HepG2 (cell line): ENCODE measurements around the gene CEBPB. TPM values are rescaled to one million over a fixed set of nuclear protein-coding genes. Genes with fewer than 3 reads are reported as not detected.

Experiments
- ATAC-seq: fragments of 200-7000 bp; cut with Tn5 transposase; 3 replicates; pipeline ENCODE4 v1.9.1; 2020; ENCODE audit warnings: mild to moderate bottlenecking, moderate library complexity
- BruUV-seq: library from RNA; stranded (reverse); fragments of 400-500 nt; replicated peaks from 2 replicates; lab custom pipeline; 2021; lab: Mats Ljungman, UMichigan
- CTCF ChIA-PET: fragments of 300-600 bp; formaldehyde crosslinking; extraction: SDS; loops from one replicate; lab custom pipeline; 2021; ENCODE audit warnings: low total read pairs, inconsistent platforms, low intra/inter-chr PET ratio; lab: Yijun Ruan, JAX
- POLR2A ChIA-PET: fragments of 350-600 bp; sonication (Branson Sonifier 250); formaldehyde crosslinking; loops from one replicate; lab custom pipeline; 2020; ENCODE audit warnings: antibody characterized with exemption, inconsistent platforms; lab: Yijun Ruan, JAX
- DNase-seq: peaks from one replicate; pipeline ENCODE4 v3.0.0-alpha.2; 2015; ENCODE audit warnings: low spot score
- FAIRE-seq: peaks from 3 replicates; lab custom pipeline; 2011; peaks lifted over from hg19 to GRCh38; lab: Jason Lieb, UNC
- H2AFZ ChIP-seq: one replicate; pipeline ENCODE4 v1.6.1; 2011; ENCODE audit warnings: low read length, inconsistent platforms
- H3K27ac ChIP-seq: fragments of 300-600 bp; 3 replicates; pipeline ENCODE4 v1.8.0; 2011; ENCODE audit warnings: mixed run types, mild to moderate bottlenecking, mixed read lengths, low read length, inconsistent platforms; ENCODE audit not compliant: insufficient read depth; ENCODE audit errors: extremely low read length
- H3K27me3 ChIP-seq, 2 experiments: fragments of 200-600 bp in 1 of 2; 2 replicates in 1 of 2; 3 replicates in 1 of 2; pipeline versions ENCODE4 v1.6.0 to v1.8.0; 2011; ENCODE audit warnings: low read length in 2 of 2, mild to moderate bottlenecking in 2 of 2, moderate library complexity in 2 of 2, inconsistent platforms in 1 of 2; ENCODE audit not compliant: insufficient read depth in 2 of 2, control insufficient read depth in 1 of 2
- H3K36me3 ChIP-seq, 2 experiments: fragments of 200-600 bp in 1 of 2; replicated peaks in 1 of 2; 2 replicates in 1 of 2; 3 replicates in 1 of 2; pipeline versions ENCODE4 v1.5.1 to v1.8.0; 2011; ENCODE audit warnings: low read length in 2 of 2, inconsistent platforms in 1 of 2; ENCODE audit not compliant: insufficient read depth in 2 of 2, control insufficient read depth in 1 of 2
- H3K4me1 ChIP-seq: 2 replicates; pipeline ENCODE4 v1.5.1; 2012; ENCODE audit warnings: low read length, inconsistent platforms; ENCODE audit not compliant: insufficient read depth
- H3K4me2 ChIP-seq: 2 replicates; pipeline ENCODE4 v1.6.0; 2011; ENCODE audit warnings: low read depth, low read length, inconsistent platforms
- H3K4me3 ChIP-seq, 3 experiments: fragments of 200-600 bp in 1 of 3; sonication (generic), shearing (Covaris generic) in 1 of 3; replicated peaks in 1 of 3; 2 replicates each; pipeline ENCODE4 v1.5.1; 2011 to 2016; ENCODE audit warnings: low read length in 3 of 3, inconsistent platforms in 2 of 3, low read depth in 2 of 3, mild to moderate bottlenecking in 2 of 3, control low read depth in 1 of 3, mixed read lengths in 1 of 3; ENCODE audit not compliant: insufficient read depth in 1 of 3
- H3K79me2 ChIP-seq: one replicate; pipeline ENCODE4 v1.6.1; 2011; ENCODE audit warnings: low read length, inconsistent platforms; ENCODE audit not compliant: insufficient read depth
- H3K9ac ChIP-seq: 2 replicates; pipeline ENCODE4 v1.6.0; 2011; ENCODE audit warnings: mild to moderate bottlenecking, low read depth, low read length, inconsistent platforms; ENCODE audit not compliant: insufficient read depth
- H3K9me3 ChIP-seq: 2 replicates; pipeline ENCODE4 v1.5.1; 2012; ENCODE audit warnings: mild to moderate bottlenecking, low read length
- H4K20me1 ChIP-seq: 2 replicates; pipeline ENCODE4 v1.6.0; 2011; ENCODE audit warnings: inconsistent platforms, mild to moderate bottlenecking, low read length, moderate library complexity; ENCODE audit not compliant: insufficient read depth
- ASH2L ChIP-seq: fragments of 300-600, 200-600 bp; sonication (generic); IDR thresholded peaks from 2 replicates; pipeline ENCODE4 v1.7.0; 2017; ENCODE audit warnings: low read depth, mild to moderate bottlenecking, moderate library complexity, mixed read lengths, low read length; ENCODE audit not compliant: insufficient read length
- DNMT1 ChIP-seq: sonication (generic); formaldehyde crosslinking; IDR thresholded peaks from 2 replicates; pipeline ENCODE4 v1.5.1; 2020; ENCODE audit warnings: mild to moderate bottlenecking, missing genetic modification reagents
- NFATC3 ChIP-seq: sonication (generic); formaldehyde crosslinking; IDR thresholded peaks from 2 replicates; pipeline ENCODE4 v1.5.1; 2020; ENCODE audit warnings: mild to moderate bottlenecking, missing genetic modification reagents
- NR2F6 ChIP-seq, 2 experiments: IDR thresholded peaks; 2 replicates each; pipeline ENCODE4 v1.6.1; 2016; ENCODE audit warnings: antibody characterized with exemption in 1 of 2, mild to moderate bottlenecking in 1 of 2
- NRL ChIP-seq: sonication (generic); formaldehyde crosslinking; IDR thresholded peaks from 2 replicates; pipeline ENCODE4 v1.5.0; 2020; ENCODE audit warnings: missing genetic modification reagents, mild to moderate bottlenecking, moderate library complexity, borderline replicate concordance
- PHB2 ChIP-seq: fragments of 450-650 bp; IDR thresholded peaks from 2 replicates; pipeline ENCODE4 v1.6.1; 2018; ENCODE audit not compliant: partially characterized antibody
- POLR2G ChIP-seq: fragments of 200-400 bp; formaldehyde crosslinking; IDR thresholded peaks from 2 replicates; pipeline ENCODE4 v1.6.1; 2018; ENCODE audit warnings: mild to moderate bottlenecking, low read depth, low read length, moderate library complexity
- RFXAP ChIP-seq: sonication (generic); formaldehyde crosslinking; IDR thresholded peaks from 2 replicates; pipeline ENCODE4 v1.4.0; 2020; ENCODE audit warnings: missing genetic modification reagents, borderline replicate concordance
- SAP130 ChIP-seq: IDR thresholded peaks from 2 replicates; pipeline ENCODE4 v1.6.1; 2016; ENCODE audit warnings: low read depth
- ZFP82 ChIP-seq: sonication (generic); formaldehyde crosslinking; IDR thresholded peaks from 2 replicates; pipeline ENCODE4 v1.5.1; 2020; ENCODE audit warnings: mild to moderate bottlenecking, missing genetic modification reagents, borderline replicate concordance
- ZMAT3 ChIP-seq: sonication (generic); formaldehyde crosslinking; conservative IDR thresholded peaks from 2 replicates; pipeline ENCODE4 v1.7.0; 2021; ENCODE audit warnings: missing genetic modification reagents
- ZNF12 ChIP-seq: sonication (generic); formaldehyde crosslinking; IDR thresholded peaks from 2 replicates; pipeline ENCODE4 v1.5.0; 2020; ENCODE audit warnings: missing genetic modification reagents
- ZNF281 ChIP-seq: sonication (generic); formaldehyde crosslinking; IDR thresholded peaks from 2 replicates; pipeline ENCODE4 v1.4.0; 2020; ENCODE audit warnings: missing genetic modification reagents, borderline replicate concordance
- ZNF282 ChIP-seq: fragments of 450-650 bp; IDR thresholded peaks from 2 replicates; pipeline ENCODE4 v1.6.1; 2018; ENCODE audit not compliant: partially characterized antibody
- ZNF317 ChIP-seq: sonication (generic); formaldehyde crosslinking; IDR thresholded peaks from 2 replicates; pipeline ENCODE4 v1.5.0; 2020; ENCODE audit warnings: mild to moderate bottlenecking, missing genetic modification reagents
- ZNF329 ChIP-seq: sonication (generic); formaldehyde crosslinking; IDR thresholded peaks from 2 replicates; pipeline ENCODE4 v1.9.0; 2021; ENCODE audit warnings: low read depth, mild to moderate bottlenecking, missing genetic modification reagents
- ZNF562 ChIP-seq: sonication (generic); formaldehyde crosslinking; IDR thresholded peaks from 2 replicates; pipeline ENCODE4 v1.8.0; 2022; ENCODE audit warnings: missing genetic modification reagents, borderline replicate concordance
- ZNF720 ChIP-seq: sonication (generic); formaldehyde crosslinking; IDR thresholded peaks from 2 replicates; pipeline ENCODE4 v1.4.0; 2020; ENCODE audit warnings: missing genetic modification reagents
- ZNF772 ChIP-seq: sonication (generic); formaldehyde crosslinking; IDR thresholded peaks from 2 replicates; pipeline ENCODE4 v1.5.0; 2020; ENCODE audit warnings: mild to moderate bottlenecking, missing genetic modification reagents
- ZNF780A ChIP-seq: sonication (generic); formaldehyde crosslinking; IDR thresholded peaks from 2 replicates; pipeline ENCODE4 v1.8.0; 2022; ENCODE audit warnings: mild to moderate bottlenecking, missing genetic modification reagents, moderate library complexity
- WGBS: methylation state at CpG from one replicate; pipeline ENCODE4 v1.1.6; 2017; ENCODE audit warnings: low lambda C conversion rate; 5-methylcytosine and 5-hydroxymethylcytosine counted together
- in situ Hi-C: cut with HindIII; loops from 2 replicates; pipeline ENCODE4 v1.10.0; 2017; ENCODE audit warnings: low pct_unique_long_range_greater_than_20kb; ENCODE audit not compliant: extremely low pct_ligation_motif_present
- intact Hi-C: fragments of 100-400 bp; cut with micrococcal nuclease; formaldehyde crosslinking; loops from one replicate; pipeline ENCODE4 v1.10.0; 2022; ENCODE audit not compliant: unreplicated experiment
- polyA plus RNA-seq, 8 experiments: library from polyadenylated mRNA; depleted of rRNA in 3 of 8; stranded (reverse) in 7 of 8; unstranded in 1 of 8; fragments of >200 nt; fragmentation: Illumina TruSeq in 4 of 8; extraction: Trizol in 4 of 8; gene quantifications; 2 replicates each; pipeline versions ENCODE4 v1.2.1 to v1.2.3, GENCODE V29; 2011 to 2016; ENCODE audit warnings: low read depth in 4 of 8, missing spikeins in 1 of 8, mixed read lengths in 1 of 8; ENCODE audit not compliant: insufficient read depth in 1 of 8
- total RNA-seq, 5 experiments: library from RNA; depleted of rRNA; stranded (reverse); fragments of >200 nt; fragmentation: Illumina TruSeq; extraction: Trizol; gene quantifications; 2 replicates each; pipeline ENCODE4 v1.2.3, GENCODE V29; 2016; ENCODE audit warnings: low read depth in 1 of 5

The CEBPB gene
- total and polyA plus RNA-seq, 2 of the 13 experiments (the other 11 are each of a cell fraction or from before 2014, with no cell fraction given): 18.5 to 28.2 TPM

- TF ChIP-seq ZNF317 (CRISPR knock-in tag): 0 out of 2 replicates have a peak, but pooled peaks have one; percentile 8
- TF ChIP-seq ZMAT3 (CRISPR knock-in tag): peak; percentile 77
- no peak for TF ChIP-seq ZNF282
- TF ChIP-seq NR2F6 (IDR thresholded peaks at IDR 0.05): no peak
- TF ChIP-seq NR2F6 (CRISPR knock-in tag; IDR thresholded peaks at IDR 0.05): 0 out of 2 replicates have a peak, but pooled peaks have one; percentile 2
- TF ChIP-seq NFATC3 (CRISPR knock-in tag): no peak
- 0 out of 2 replicates have a peak, but pooled peaks have one; percentile 50 for TF ChIP-seq ZNF562
- no peak for TF ChIP-seq POLR2G
- no peak for TF ChIP-seq PHB2
- TF ChIP-seq ZNF329 (CRISPR knock-in tag): no peak
- no peak; the same call in 1 of the 2 replicates for TF ChIP-seq ZNF772 (CRISPR knock-in tag)
- TF ChIP-seq SAP130 (CRISPR knock-in tag): peak; percentile 19; the same call in 1 of the 2 replicates
Observed at GRCh38 chr20:50193836-50194421, 3.3 kb downstream of the CEBPB start (continued).

- DNase-seq (no peak), FAIRE-seq (no peak), ATAC-seq (no peak)
- in situ Hi-C loops: loop anchor here (5.0 kb wide), 1 partner anchor 78 kb away; no protein-coding TSS in a partner anchor
- ChIA-PET POLR2A (interaction anchor here (1.0 to 2.5 kb wide), 6 partner anchors 14 to 261 kb away, joined by 3 to 9 read pairs (median 4); no protein-coding TSS in a partner anchor), CTCF (no interaction called here)
- WGBS: 87% methylated on average over 7 of the region's 7 CpGs
- H3K4me2 ChIP-seq: peak overlapping the region; percentile 100
- peaks cover 25% of the 10 kb centered on the region for H3K79me2 ChIP-seq
- no peaks in the 10 kb centered on the region; a peak in 2 of 5 replicates for H3K27me3 ChIP-seq
- no peak overlapping the region for H3K27ac ChIP-seq
- H3K4me1 ChIP-seq: peaks cover 46% of the 10 kb centered on the region
- H3K9me3 ChIP-seq: no peaks in the 10 kb centered on the region
- no TSS peak for BruUV-seq
- intact Hi-C loops: loop anchor here (5.0 to 10.0 kb wide), 2 partner anchors 50 to 203 kb away; no protein-coding TSS in a partner anchor
- H4K20me1 ChIP-seq: peaks cover 35% of the 10 kb centered on the region
- peak overlapping the region in 1 of 3 experiments; percentile 99; a peak in 1 of 6 replicates for H3K4me3 ChIP-seq
- H2AFZ ChIP-seq: no peak overlapping the region
- peaks cover 1 to 14% of the 10 kb centered on the region in 2 experiments; a peak in 2 of 5 replicates for H3K36me3 ChIP-seq
- H3K9ac ChIP-seq: no peak overlapping the region
- TF ChIP-seq NRL (0 out of 2 replicates have a peak, but pooled peaks have one; percentile 3), DNMT1 (CRISPR knock-in tag) (no peak), ZNF720 (CRISPR knock-in tag) (no peak), ASH2L (no peak), ZNF281 (no peak), ZNF780A (CRISPR knock-in tag) (peak; percentile 21; the same call in 1 of the 2 replicates), RFXAP (CRISPR knock-in tag) (0 out of 2 replicates have a peak, but pooled peaks have one; percentile 49), ZNF12 (CRISPR knock-in tag) (no peak), ZFP82 (CRISPR knock-in tag) (no peak)
Observed at GRCh38 chr20:50194422-50194830, 3.8 kb downstream of the CEBPB start.
